OCI-LY3 (cell line): Measurements from ENCODE around the gene ACBD5.

Experiments used
- H2AFZ ChIP-seq: fragments of 200-600, 300-600 bp; shearing (Covaris generic); 2 replicates; pipeline ENCODE4 v1.6.0; 2014; ENCODE audit warnings: antibody characterized with exemption, low read depth, low read length
- H3K27ac ChIP-seq: fragments of 200-600, 300-600 bp; sonication (generic); 2 replicates; pipeline ENCODE4 v1.5.1; 2014; ENCODE audit warnings: mild to moderate bottlenecking, low read length, moderate library complexity, mixed read lengths
- H3K27me3 ChIP-seq: fragments of 200-600, 300-600 bp; sonication (generic); 2 replicates; pipeline ENCODE4 v1.6.1; 2014; ENCODE audit warnings: low read depth, low read length, mixed read lengths
- H3K36me3 ChIP-seq: fragments of 200-600, 300-600 bp; sonication (generic); replicated peaks from 2 replicates; pipeline ENCODE3; 2014; ENCODE audit warnings: low read depth, low read length, mixed read lengths
- H3K4me1 ChIP-seq: fragments of 300-600, 200-600 bp; sonication (generic); 2 replicates; pipeline ENCODE4 v1.6.1; 2014; ENCODE audit warnings: low read length, mixed read lengths
- H3K4me2 ChIP-seq: fragments of 200-600, 300-600 bp; sonication (generic); 2 replicates; pipeline ENCODE4 v1.6.1; 2014; ENCODE audit warnings: low read length, mixed read lengths
- H3K4me3 ChIP-seq: fragments of 300-600, 200-600 bp; sonication (generic); 2 replicates; pipeline ENCODE4 v1.5.1; 2014; ENCODE audit warnings: antibody characterized with exemption, mild to moderate bottlenecking, low read length, moderate library complexity
- H3K79me2 ChIP-seq: fragments of 300-600, 200-600 bp; shearing (Covaris generic); 2 replicates; pipeline ENCODE4 v1.6.1; 2014; ENCODE audit warnings: mild to moderate bottlenecking, low read length, mixed read lengths
- H3K9ac ChIP-seq: fragments of 300-600, 200-600 bp; shearing (Covaris generic); 2 replicates; pipeline ENCODE4 v1.6.0; 2014; ENCODE audit warnings: mild to moderate bottlenecking, low read length, moderate library complexity
- H3K9me3 ChIP-seq: fragments of 200-600, 300-600 bp; shearing (Covaris generic); 2 replicates; pipeline ENCODE4 v1.6.1; 2014; ENCODE audit warnings: low read length, mixed read lengths; ENCODE audit not compliant: insufficient read depth
- H4K20me1 ChIP-seq: fragments of 200-600, 300-600 bp; sonication (generic); 2 replicates; pipeline ENCODE4 v1.6.1; 2016; ENCODE audit warnings: low read length, mixed read lengths; ENCODE audit not compliant: insufficient read depth
- CTCF ChIP-seq: fragments of 200-600, 300-600 bp; sonication (generic); IDR thresholded peaks from 2 replicates; pipeline ENCODE4 v1.5.1; 2014; ENCODE audit warnings: antibody characterized with exemption, low read length, low read depth
- EZH2phosphoT487 ChIP-seq: fragments of 200-600 bp; shearing (Covaris generic); IDR thresholded peaks from 2 replicates; pipeline ENCODE4 v1.6.1; 2018; ENCODE audit warnings: antibody characterized with exemption, mixed run types, low read depth

The ACBD5 gene

GRCh38 chr10:27247006-27247405, 6.4 kb upstream of the ACBD5 start:
- no peak overlapping the region for H3K27ac ChIP-seq
- H3K36me3 ChIP-seq = no peaks in the 10 kb centered on the region
- H3K4me2 ChIP-seq = no peak overlapping the region
- no peaks in the 10 kb centered on the region for H4K20me1 ChIP-seq
- peaks cover 9% of the 10 kb centered on the region; the same call in 1 of the 2 replicates for H3K4me1 ChIP-seq
- peaks cover 10% of the 10 kb centered on the region for H3K79me2 ChIP-seq
- H3K9me3 ChIP-seq = no peaks in the 10 kb centered on the region
- H3K9ac ChIP-seq = no peak overlapping the region
- no peak overlapping the region for H3K4me3 ChIP-seq
- H2AFZ ChIP-seq = no peak overlapping the region
- no peak for TF ChIP-seq CTCF
- no peak for TF ChIP-seq EZH2phosphoT487
- H3K27me3 ChIP-seq = no peaks in the 10 kb centered on the region

- Histone ChIP-seq H3K79me2 (peaks cover 10% of the 10 kb centered on the region), H4K20me1 (no peaks in the 10 kb centered on the region), H3K4me2 (no peak overlapping the region), H3K36me3 (no peaks in the 10 kb centered on the region), H3K9ac (no peak overlapping the region), H3K27me3 (no peaks in the 10 kb centered on the region), H2AFZ (no peak overlapping the region), H3K9me3 (no peaks in the 10 kb centered on the region), H3K4me1 (peaks cover 9% of the 10 kb centered on the region; the same call in 1 of the 2 replicates), H3K4me3 (no peak overlapping the region), H3K27ac (no peak overlapping the region)
- no peak for TF ChIP-seq CTCF
- no peak for TF ChIP-seq EZH2phosphoT487
These were observed 5.2 kb upstream of the ACBD5 start for GRCh38 chr10:27245836-27246235.

GRCh38 chr10:27244976-27245375, 4.4 kb upstream of the ACBD5 start:
- no peak for TF ChIP-seq CTCF
- no peak for TF ChIP-seq EZH2phosphoT487
- Histone ChIP-seq H3K27me3 (no peaks in the 10 kb centered on the region), H3K36me3 (no peaks in the 10 kb centered on the region)

GRCh38 chr10:27242951-27243551, 2.5 kb upstream of the ACBD5 start:
- H3K4me2 ChIP-seq = peak overlapping the region; percentile 86
- peak overlapping the region; percentile 92 for H3K9ac ChIP-seq
- peak overlapping the region; percentile 95 for H3K27ac ChIP-seq
- no peaks in the 10 kb centered on the region for H4K20me1 ChIP-seq
- no peaks in the 10 kb centered on the region for H3K9me3 ChIP-seq
- peak overlapping the region; percentile 67; the same call in 1 of the 2 replicates for H2AFZ ChIP-seq
- TF ChIP-seq CTCF (no peak), EZH2phosphoT487 (no peak)
- H3K4me3 ChIP-seq = peak overlapping the region; percentile 97
- peaks cover 9% of the 10 kb centered on the region; the same call in 1 of the 2 replicates for H3K4me1 ChIP-seq
- peaks cover 25% of the 10 kb centered on the region for H3K79me2 ChIP-seq
- no peaks in the 10 kb centered on the region for H3K36me3 ChIP-seq
- no peaks in the 10 kb centered on the region for H3K27me3 ChIP-seq

More at GRCh38 chr10:27244976-27245375, 4.4 kb upstream of the ACBD5 start:
- Histone ChIP-seq H3K79me2 (peaks cover 12% of the 10 kb centered on the region), H2AFZ (no peak overlapping the region), H3K4me1 (peaks cover 9% of the 10 kb centered on the region; the same call in 1 of the 2 replicates), H3K27ac (no peak overlapping the region), H3K9me3 (no peaks in the 10 kb centered on the region), H4K20me1 (no peaks in the 10 kb centered on the region), H3K4me2 (no peak overlapping the region), H3K9ac (no peak overlapping the region), H3K4me3 (no peak overlapping the region)
